GM12878 (cell line): Measurements from ENCODE around the gene HUWE1.

Source experiments
- BHLHE40 ChIP-seq, 2 experiments: fragments of 450-650 bp in 1 of 2; IDR thresholded peaks; 2 replicates each; pipeline ENCODE4 v1.6.1; 2011 to 2017; ENCODE audit warnings: low read depth in 2 of 2, borderline replicate concordance in 1 of 2, improper control_type of control experiment in 1 of 2, low read length in 1 of 2, mild to moderate bottlenecking in 1 of 2
- CHD4 ChIP-seq: fragments of 200-600 bp; sonication (generic); IDR thresholded peaks from 2 replicates; pipeline ENCODE4 v1.6.1; 2016; ENCODE audit warnings: mild to moderate bottlenecking
- EP300 ChIP-seq, 2 experiments: fragments of 150-350 bp in 1 of 2; IDR thresholded peaks; 2 replicates each; pipeline ENCODE4 v1.6.1; 2011 to 2012; ENCODE audit warnings: low read depth in 2 of 2, low read length in 2 of 2, borderline replicate concordance in 1 of 2, improper control_type of control experiment in 1 of 2, inconsistent platforms in 1 of 2; ENCODE audit not compliant: control insufficient read depth in 1 of 2
- TF ChIP-seq, protein P1 (sequence below): IDR thresholded peaks from 2 replicates; pipeline ENCODE4 v1.6.1; 2011; ENCODE audit warnings: mild to moderate bottlenecking, low read depth, low read length, moderate library complexity; ENCODE audit not compliant: insufficient replicate concordance
- TF ChIP-seq, protein P2 (sequence below), 3 experiments: IDR thresholded peaks in 2 of 3; conservative IDR thresholded peaks in 1 of 3; 2 replicates each; pipeline ENCODE4 v1.5.1; 2011; ENCODE audit warnings: low read depth in 3 of 3, low read length in 3 of 3, mild to moderate bottlenecking in 3 of 3, control low read depth in 2 of 3, moderate library complexity in 2 of 3, inconsistent platforms in 1 of 3, mixed read lengths in 1 of 3; ENCODE audit not compliant: control insufficient read depth in 2 of 3, insufficient read depth in 1 of 3; ENCODE audit errors: extremely low read depth in 1 of 3

DNA sequence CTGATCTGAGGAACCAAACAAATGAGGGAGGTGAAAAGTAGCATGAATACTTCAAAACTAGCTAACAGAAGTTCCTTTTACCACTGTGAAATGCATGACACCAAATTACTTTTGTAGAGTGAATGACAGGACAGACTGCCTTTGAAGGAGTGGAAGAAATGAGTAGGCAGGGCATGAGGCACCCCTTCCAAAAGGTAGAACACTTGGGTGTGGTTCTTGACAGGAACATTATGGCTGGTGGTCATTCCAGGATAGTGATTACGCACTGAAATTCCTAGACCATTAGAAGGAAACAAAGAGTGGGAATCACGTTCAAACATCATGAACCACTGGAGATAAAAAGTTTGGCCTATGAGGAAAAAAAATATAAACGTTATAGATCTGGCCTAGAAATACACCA, 4.9 kb downstream of the HUWE1 start:
- TF ChIP-seq, protein P1, sequence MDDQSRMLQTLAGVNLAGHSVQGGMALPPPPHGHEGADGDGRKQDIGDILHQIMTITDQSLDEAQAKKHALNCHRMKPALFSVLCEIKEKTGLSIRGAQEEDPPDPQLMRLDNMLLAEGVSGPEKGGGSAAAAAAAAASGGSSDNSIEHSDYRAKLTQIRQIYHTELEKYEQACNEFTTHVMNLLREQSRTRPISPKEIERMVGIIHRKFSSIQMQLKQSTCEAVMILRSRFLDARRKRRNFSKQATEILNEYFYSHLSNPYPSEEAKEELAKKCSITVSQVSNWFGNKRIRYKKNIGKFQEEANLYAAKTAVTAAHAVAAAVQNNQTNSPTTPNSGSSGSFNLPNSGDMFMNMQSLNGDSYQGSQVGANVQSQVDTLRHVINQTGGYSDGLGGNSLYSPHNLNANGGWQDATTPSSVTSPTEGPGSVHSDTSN: no peak
- TF ChIP-seq, protein P2, sequence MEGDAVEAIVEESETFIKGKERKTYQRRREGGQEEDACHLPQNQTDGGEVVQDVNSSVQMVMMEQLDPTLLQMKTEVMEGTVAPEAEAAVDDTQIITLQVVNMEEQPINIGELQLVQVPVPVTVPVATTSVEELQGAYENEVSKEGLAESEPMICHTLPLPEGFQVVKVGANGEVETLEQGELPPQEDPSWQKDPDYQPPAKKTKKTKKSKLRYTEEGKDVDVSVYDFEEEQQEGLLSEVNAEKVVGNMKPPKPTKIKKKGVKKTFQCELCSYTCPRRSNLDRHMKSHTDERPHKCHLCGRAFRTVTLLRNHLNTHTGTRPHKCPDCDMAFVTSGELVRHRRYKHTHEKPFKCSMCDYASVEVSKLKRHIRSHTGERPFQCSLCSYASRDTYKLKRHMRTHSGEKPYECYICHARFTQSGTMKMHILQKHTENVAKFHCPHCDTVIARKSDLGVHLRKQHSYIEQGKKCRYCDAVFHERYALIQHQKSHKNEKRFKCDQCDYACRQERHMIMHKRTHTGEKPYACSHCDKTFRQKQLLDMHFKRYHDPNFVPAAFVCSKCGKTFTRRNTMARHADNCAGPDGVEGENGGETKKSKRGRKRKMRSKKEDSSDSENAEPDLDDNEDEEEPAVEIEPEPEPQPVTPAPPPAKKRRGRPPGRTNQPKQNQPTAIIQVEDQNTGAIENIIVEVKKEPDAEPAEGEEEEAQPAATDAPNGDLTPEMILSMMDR (IDR thresholded peaks at IDR 0.05 in 2 of 3, conservative IDR thresholded peaks at IDR 0.05 in 1 of 3; ENCODE audit: control insufficient read depth in 2 of 3, extremely low read depth in 1 of 3, insufficient read depth in 1 of 3, low read depth in 3 of 3, low read length in 3 of 3): no peak
- no peak for TF ChIP-seq BHLHE40 (IDR thresholded peaks at IDR 0.05; ENCODE audit: borderline replicate concordance in 1 of 2, low read depth in 2 of 2, low read length in 1 of 2)
- TF ChIP-seq EP300 (IDR thresholded peaks at IDR 0.05; ENCODE audit: borderline replicate concordance in 1 of 2, control insufficient read depth in 1 of 2, low read depth in 2 of 2, low read length in 2 of 2): no peak
- no peak for TF ChIP-seq CHD4
